GM12875 (cell line): ENCODE results near the gene PSEN1.

ENCODE experiments used
- H3K4me3 ChIP-seq: one replicate; pipeline ENCODE4 v1.5.1; 2011; ENCODE audit warnings: low read depth, low read length, control low read depth
- CTCF ChIP-seq: IDR thresholded peaks from 2 replicates; pipeline ENCODE4 v1.5.1; 2011; ENCODE audit warnings: low read depth, mild to moderate bottlenecking, control low read depth, inconsistent platforms, low read length, moderate library complexity, borderline replicate concordance; ENCODE audit not compliant: insufficient read depth

The PSEN1 gene

DNA sequence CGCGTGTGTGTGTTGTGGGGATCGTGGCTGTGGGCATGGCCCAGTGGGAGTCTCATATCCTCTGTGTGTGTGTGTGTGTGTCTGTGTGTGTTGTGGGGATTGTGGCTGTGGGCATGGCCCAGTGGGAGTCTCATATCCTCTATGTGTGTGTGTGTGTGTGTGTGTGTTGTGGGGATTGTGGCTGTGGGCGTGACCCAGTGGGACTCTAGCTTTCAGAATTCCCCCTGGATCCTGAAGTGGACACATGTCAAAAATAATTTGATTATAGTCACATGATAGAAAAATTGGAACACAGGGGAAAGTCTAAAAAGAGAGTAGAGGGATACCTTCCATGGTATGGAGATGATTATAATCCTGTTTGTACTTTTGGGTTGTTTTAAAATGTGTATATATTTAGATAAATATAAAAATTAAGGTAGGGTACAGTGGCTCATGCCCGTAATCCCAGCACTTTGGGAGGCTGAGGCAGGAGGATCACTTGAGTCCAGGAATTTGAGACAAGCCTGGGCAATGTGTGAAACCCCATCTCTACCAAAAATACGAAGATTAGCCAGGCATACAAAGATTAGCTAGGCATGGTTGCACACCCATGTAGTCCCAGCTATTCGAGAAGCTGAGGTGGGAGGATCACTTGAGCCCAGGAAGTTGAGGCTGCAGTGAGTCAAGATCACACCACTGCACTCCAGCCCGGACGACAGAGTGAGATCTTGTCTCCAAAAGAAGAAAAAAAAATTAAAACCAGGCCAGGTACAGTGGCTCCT, 112.0 kb downstream of the PSEN1 start:
- no peak overlapping the region for H3K4me3 ChIP-seq
- no peak for TF ChIP-seq CTCF

- no peak for TF ChIP-seq CTCF
- H3K4me3 ChIP-seq, result no peak overlapping the region
Observed at GRCh38 chr14:73249108-73249507, 112.8 kb downstream of the PSEN1 start.

DNA sequence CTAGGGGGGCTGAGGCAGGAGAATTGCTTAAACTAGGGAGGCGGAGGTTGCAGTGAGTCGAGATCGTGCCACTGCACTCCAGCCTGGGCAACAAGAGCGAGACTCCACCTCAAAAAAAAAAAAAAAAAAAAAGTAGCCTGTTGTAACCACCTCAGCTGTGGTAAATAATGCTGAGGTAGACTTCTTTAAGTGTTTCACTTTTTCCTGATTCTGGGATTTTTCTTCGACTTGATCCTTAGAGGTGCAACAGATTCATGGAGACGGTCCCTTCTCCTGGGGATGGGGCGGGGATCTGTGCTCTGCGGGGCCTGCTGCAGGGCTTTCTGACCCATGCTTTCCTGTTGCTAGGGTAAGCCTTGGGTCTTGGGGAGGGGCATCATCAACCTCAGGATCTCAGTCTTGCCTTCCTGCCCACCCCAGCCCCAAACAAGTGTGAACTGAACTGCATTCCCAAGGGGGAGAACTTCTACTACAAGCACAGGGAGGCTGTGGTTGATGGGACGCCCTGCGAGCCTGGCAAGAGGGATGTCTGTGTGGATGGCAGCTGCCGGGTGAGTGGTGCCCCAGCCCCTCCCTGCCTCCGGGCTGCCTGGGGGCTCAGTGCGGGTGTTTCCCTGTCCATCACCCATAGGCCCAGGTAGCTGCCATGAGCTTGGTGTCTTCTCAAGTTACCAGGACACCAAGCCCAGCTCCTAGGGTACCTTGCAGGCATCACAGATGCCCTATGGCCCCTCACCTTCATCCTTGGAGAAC, 113.4 kb downstream of the PSEN1 start:
- no peak overlapping the region for H3K4me3 ChIP-seq
- no peak for TF ChIP-seq CTCF

- H3K4me3 ChIP-seq, result no peak overlapping the region
- TF ChIP-seq CTCF, result no peak
Observed at GRCh38 chr14:73250317-73250713, 114.0 kb downstream of the PSEN1 start.

DNA sequence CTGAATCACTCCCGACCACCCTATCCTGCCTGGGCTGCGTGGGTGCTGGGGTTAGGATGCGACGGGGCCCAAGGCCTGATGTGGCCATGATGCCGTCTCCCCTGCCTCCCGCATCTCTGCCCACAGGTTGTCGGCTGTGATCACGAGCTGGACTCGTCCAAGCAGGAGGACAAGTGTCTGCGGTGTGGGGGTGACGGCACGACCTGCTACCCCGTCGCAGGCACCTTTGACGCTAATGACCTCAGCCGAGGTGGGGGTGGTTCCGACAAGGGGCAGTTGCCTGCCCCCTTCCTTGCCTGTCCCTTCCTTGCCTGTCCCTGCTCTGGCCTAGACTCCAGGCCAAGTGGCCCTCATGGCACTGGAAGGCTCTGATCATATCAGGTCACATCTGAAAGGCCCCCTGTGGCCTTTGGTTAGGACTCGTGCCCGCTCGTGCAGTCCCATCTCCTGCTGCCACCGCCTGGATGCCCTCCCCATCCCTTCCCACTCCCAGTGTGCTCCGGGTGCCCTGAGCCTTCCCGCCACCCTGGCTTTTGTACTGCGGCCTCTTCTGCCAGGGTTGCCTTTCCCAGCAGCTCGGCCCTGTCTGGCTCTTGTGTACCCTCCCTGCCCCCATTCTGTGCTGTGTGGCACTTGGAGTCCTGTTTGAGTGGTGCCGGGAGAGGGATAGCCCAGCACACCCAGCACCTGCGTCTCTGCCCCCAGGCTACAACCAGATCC, 114.6 kb downstream of the PSEN1 start:
- H3K4me3 ChIP-seq, result no peak overlapping the region
- TF ChIP-seq CTCF, result no peak

DNA sequence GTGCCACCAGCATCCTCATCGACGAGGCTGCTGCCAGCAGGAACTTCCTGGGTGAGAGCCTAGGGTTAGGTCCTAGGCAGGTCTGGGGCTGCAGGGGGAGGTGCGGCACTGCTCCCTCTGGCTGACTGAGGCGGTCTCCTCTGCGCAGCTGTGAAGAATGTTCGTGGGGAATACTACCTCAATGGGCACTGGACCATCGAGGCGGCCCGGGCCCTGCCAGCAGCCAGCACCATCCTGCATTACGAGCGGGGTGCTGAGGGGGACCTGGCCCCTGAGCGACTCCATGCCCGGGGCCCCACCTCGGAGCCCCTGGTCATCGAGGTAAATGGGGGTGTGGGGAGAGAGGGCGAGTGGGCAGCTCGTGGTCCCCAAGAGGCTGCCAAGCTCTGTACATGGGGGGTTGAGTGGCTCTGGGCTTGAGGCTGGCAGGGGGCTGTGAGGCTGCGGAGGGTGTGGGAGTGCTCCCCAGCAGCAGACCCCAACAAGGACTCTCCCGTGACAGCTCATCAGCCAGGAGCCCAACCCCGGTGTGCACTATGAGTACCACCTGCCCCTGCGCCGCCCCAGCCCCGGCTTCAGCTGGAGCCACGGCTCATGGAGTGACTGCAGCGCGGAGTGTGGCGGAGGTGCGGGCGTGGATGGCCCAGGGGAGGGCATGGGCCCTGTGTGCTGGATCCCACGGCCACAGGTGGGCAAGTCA, 115.4 kb downstream of the PSEN1 start:
- no peak for TF ChIP-seq CTCF

More for the DNA sequence above, 115.4 kb downstream of the PSEN1 start:
- H3K4me3 ChIP-seq, result no peak overlapping the region
